GM23338 (cell line): Measurements from ENCODE around the gene IFI35. TPM values are rescaled to one million over a fixed set of nuclear protein-coding genes. Genes with fewer than 3 reads are reported as not detected.

Source experiments
- ATAC-seq: fragments of 200-7000 bp; cut with Tn5 transposase; 3 replicates; pipeline ENCODE4 v1.9.1; 2020
- DNase-seq: peaks from one replicate; pipeline ENCODE4 v3.0.0-alpha.2; 2015; ENCODE audit warnings: low spot score
- H2AFZ ChIP-seq: fragments of 200-600 bp; sonication (generic); 2 replicates; pipeline ENCODE4 v1.8.0; 2016; ENCODE audit warnings: antibody characterized with exemption, mild to moderate bottlenecking, moderate library complexity
- H3F3A ChIP-seq: fragments of 200-600 bp; sonication (generic); replicated peaks from 2 replicates; pipeline ENCODE4 v1.8.0; 2017; ENCODE audit warnings: antibody characterized with exemption, mixed run types, low read depth
- H3K27ac ChIP-seq: fragments of 200-600 bp; sonication (generic); 2 replicates; pipeline ENCODE4 v1.6.1; 2016; ENCODE audit warnings: low read depth
- H3K27me3 ChIP-seq: fragments of 200-600 bp; sonication (generic); 2 replicates; pipeline ENCODE4 v1.8.0; 2016; ENCODE audit warnings: mild to moderate bottlenecking, mixed run types, moderate library complexity; ENCODE audit not compliant: insufficient read depth
- H3K36me3 ChIP-seq: fragments of 200-600 bp; sonication (generic); 2 replicates; pipeline ENCODE4 v1.8.0; 2016; ENCODE audit warnings: mild to moderate bottlenecking; ENCODE audit not compliant: insufficient read depth
- H3K4me1 ChIP-seq: fragments of 200-600 bp; sonication (generic); 2 replicates; pipeline ENCODE4 v1.8.0; 2016; ENCODE audit warnings: mild to moderate bottlenecking, moderate library complexity; ENCODE audit not compliant: insufficient read depth
- H3K4me2 ChIP-seq: fragments of 200-600 bp; sonication (generic); 2 replicates; pipeline ENCODE4 v1.7.1; 2017; ENCODE audit warnings: mixed run types
- H3K4me3 ChIP-seq: fragments of 200-600 bp; sonication (generic); 2 replicates; pipeline ENCODE4 v1.6.1; 2016; ENCODE audit warnings: mixed run types
- H3K79me2 ChIP-seq: fragments of 200-600 bp; sonication (generic); replicated peaks from 2 replicates; pipeline ENCODE4 v1.8.0; 2017; ENCODE audit warnings: mild to moderate bottlenecking; ENCODE audit not compliant: insufficient read depth
- H3K9me2 ChIP-seq: fragments of 200-600 bp; sonication (generic); 2 replicates; pipeline ENCODE4 v1.8.0; 2017; ENCODE audit not compliant: insufficient read depth
- H4K20me1 ChIP-seq: fragments of 200-600 bp; sonication (generic); replicated peaks from 2 replicates; pipeline ENCODE4 v1.8.0; 2017; ENCODE audit warnings: mild to moderate bottlenecking; ENCODE audit not compliant: insufficient read depth
- H3K27ac Mint-ChIP-seq: 2 replicates; pipeline ENCODE4 v1.8.0; 2020; ENCODE audit warnings: inconsistent platforms, mild to moderate bottlenecking, moderate library complexity, mixed read lengths
- H3K27me3 Mint-ChIP-seq: 3 replicates; pipeline ENCODE4 v1.8.0; 2022; ENCODE audit warnings: low read depth, mild to moderate bottlenecking, moderate library complexity, mixed read lengths, inconsistent platforms; ENCODE audit not compliant: insufficient read depth, poor library complexity
- H3K36me3 Mint-ChIP-seq: 3 replicates; pipeline ENCODE4 v1.8.0; 2021; ENCODE audit warnings: low read depth, mild to moderate bottlenecking, inconsistent platforms, moderate library complexity, mixed read lengths
- H3K4me1 Mint-ChIP-seq: 3 replicates; pipeline ENCODE4 v1.8.0; 2020; ENCODE audit warnings: mild to moderate bottlenecking, inconsistent platforms, mixed read lengths
- H3K4me3 Mint-ChIP-seq: 3 replicates; pipeline ENCODE4 v1.8.0; 2021; ENCODE audit warnings: moderate library complexity, mild to moderate bottlenecking, inconsistent platforms, mixed read lengths
- H3K9me3 Mint-ChIP-seq: 3 replicates; pipeline ENCODE4 v1.8.0; 2020; ENCODE audit warnings: moderate library complexity, mild to moderate bottlenecking, inconsistent platforms, mixed read lengths
- EZH2 ChIP-seq: fragments of 200-600 bp; sonication (generic); IDR thresholded peaks from one replicate; pipeline ENCODE4 v1.8.0; 2017; ENCODE audit warnings: antibody characterized with exemption, mild to moderate bottlenecking, low read depth; ENCODE audit not compliant: unreplicated experiment
- EZH2phosphoT487 ChIP-seq: fragments of 200-600 bp; sonication (generic); IDR thresholded peaks from one replicate; pipeline ENCODE4 v1.8.1; 2018; ENCODE audit warnings: antibody characterized with exemption; ENCODE audit not compliant: unreplicated experiment
- JUNB ChIP-seq: IDR thresholded peaks from one replicate; pipeline ENCODE4 v1.6.1; 2016; ENCODE audit warnings: antibody characterized with exemption; ENCODE audit not compliant: unreplicated experiment
- NANOG ChIP-seq: IDR thresholded peaks from 2 replicates; pipeline ENCODE4 v1.6.1; 2016; ENCODE audit warnings: antibody characterized with exemption, borderline replicate concordance
- POLR2AphosphoS5 ChIP-seq: IDR thresholded peaks from 2 replicates; pipeline ENCODE4 v1.6.1; 2016; ENCODE audit warnings: antibody characterized with exemption, low read depth
- REST ChIP-seq: IDR thresholded peaks from one replicate; pipeline ENCODE4 v1.6.1; 2018; ENCODE audit warnings: antibody characterized with exemption; ENCODE audit not compliant: unreplicated experiment
- ZNF331 ChIP-seq: fragments of 250-450 bp; sonication (Bioruptor Pico); IDR thresholded peaks from 2 replicates; pipeline ENCODE4 v1.5.0; 2020; ENCODE audit warnings: low read depth, mild to moderate bottlenecking, moderate library complexity
- polyA plus RNA-seq: library from polyadenylated mRNA; unstranded; fragments of >200 nt; fragmentation: Nextera tagmentation; extraction: Ambion mirVana; gene quantifications from 2 replicates; pipeline ENCODE4 v1.2.1, GENCODE V29; 2016
- small RNA-seq: library from RNA; depleted of rRNA; stranded (forward); fragments of <200 nt; gene quantifications from one replicate; pipeline ENCODE3, GENCODE V24; 2014; ENCODE audit warnings: low replicate concordance
- total RNA-seq: library from RNA; depleted of rRNA; stranded (reverse); fragments of >200 nt; shearing (Covaris generic); gene quantifications from 2 replicates; pipeline ENCODE4 v1.2.3, GENCODE V29; 2014; rRNA removed

The IFI35 gene
- total and polyA plus RNA-seq, 2 experiments from 2014 or later: 1.8 to 2.3 TPM

DNA sequence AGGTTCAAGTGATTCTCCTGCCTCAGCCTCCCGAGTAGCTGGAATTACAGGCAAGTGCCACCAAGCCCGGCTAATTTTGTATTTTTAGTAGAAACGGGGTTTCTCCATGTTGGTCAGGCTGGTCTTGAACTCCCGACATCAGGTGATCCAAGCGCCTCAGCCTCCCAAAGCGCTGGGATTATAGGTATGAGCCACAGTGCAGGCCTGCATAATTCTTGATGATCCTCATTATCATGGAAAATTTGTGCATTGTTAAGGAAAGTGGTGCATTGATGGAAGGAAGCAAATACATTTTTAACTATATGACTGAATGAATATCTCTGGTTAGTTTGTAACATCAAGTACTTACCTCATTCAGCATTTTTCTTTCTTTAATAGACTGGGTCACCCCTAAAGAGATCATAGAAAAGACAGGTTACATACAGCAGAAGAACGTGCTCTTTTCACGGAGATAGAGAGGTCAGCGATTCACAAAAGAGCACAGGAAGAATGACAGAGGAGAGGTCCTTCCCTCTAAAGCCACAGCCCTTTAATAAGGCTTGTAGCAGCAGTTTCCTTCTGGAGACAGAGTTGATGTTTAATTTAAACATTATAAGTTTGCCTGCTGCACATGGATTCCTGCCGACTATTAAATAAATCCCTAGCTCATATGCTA lies 56.5 kb downstream of the IFI35 start:
- Mint-ChIP-seq H3K36me3 (peaks cover 33% of the 10 kb centered on the region), H3K4me1 (peaks cover 24% of the 10 kb centered on the region), H3K27ac (peak overlapping the region; percentile 57), H3K27me3 (peaks cover 10% of the 10 kb centered on the region), H3K4me3 (no peak overlapping the region; the same call in 2 of the 3 replicates), H3K9me3 (no peaks in the 10 kb centered on the region)
- no peaks in the 10 kb centered on the region for H4K20me1 ChIP-seq
- no peaks in the 10 kb centered on the region for H3K27me3 ChIP-seq
- H3K4me2 ChIP-seq: peak overlapping the region; percentile 25; the same call in 1 of the 2 replicates
- H3K79me2 ChIP-seq: no peaks in the 10 kb centered on the region
- no peak for TF ChIP-seq EZH2
- TF ChIP-seq NANOG: peak; percentile 69; the same call in 1 of the 2 replicates
- TF ChIP-seq ZNF331 (CRISPR knock-in tag): no peak
- no peak for TF ChIP-seq JUNB
- TF ChIP-seq REST: no peak
- no peak for TF ChIP-seq EZH2phosphoT487
- no peak for TF ChIP-seq POLR2AphosphoS5
- no peak overlapping the region for H3K4me3 ChIP-seq
- peak overlapping the region; percentile 39 for H3K27ac ChIP-seq
- H3F3A ChIP-seq: peaks cover 3% of the 10 kb centered on the region; the same call in 1 of the 2 replicates
- ATAC-seq (peak; percentile 57), DNase-seq (peak; percentile 18)
- no peaks in the 10 kb centered on the region for H3K36me3 ChIP-seq
- H3K9me2 ChIP-seq: no peaks in the 10 kb centered on the region
- H3K4me1 ChIP-seq: peaks cover 32% of the 10 kb centered on the region
- H2AFZ ChIP-seq: no peak overlapping the region

Small RNA genes lying within 50 kb of the gene (small RNA-seq; reads per million reads assigned to genes)
- gene AARSD1: not detected

Other genes starting within 250 kb of the IFI35 start
- gene RAMP2, start 245.6 kb upstream of the IFI35 start, total RNA-seq: 2.6 and 8.8 TPM in 2 replicates
- 28.3 and 29.5 TPM in 2 replicates for gene RAMP2, start 245.6 kb upstream of the IFI35 start, polyA plus RNA-seq
- gene VPS25, start 233.3 kb upstream of the IFI35 start, total RNA-seq: 110 and 129 TPM in 2 replicates
- gene VPS25, start 233.3 kb upstream of the IFI35 start, polyA plus RNA-seq: 93.5 and 105 TPM in 2 replicates
- 0.10 and 0.54 TPM in 2 replicates for gene WNK4, start 226.2 kb upstream of the IFI35 start, total RNA-seq
- 0.65 and 0.83 TPM in 2 replicates for gene WNK4, start 226.2 kb upstream of the IFI35 start, polyA plus RNA-seq
- 57.6 and 81.2 TPM in 2 replicates for gene COA3, start 208.1 kb upstream of the IFI35 start, total RNA-seq
- 123 and 138 TPM in 2 replicates for gene COA3, start 208.1 kb upstream of the IFI35 start, polyA plus RNA-seq
- not detected in 2 replicates for gene CNTD1, start 207.9 kb upstream of the IFI35 start, total RNA-seq
- gene CNTD1, start 207.9 kb upstream of the IFI35 start, polyA plus RNA-seq: 0.80 and 1.1 TPM in 2 replicates
- gene BECN1, start 182.5 kb upstream of the IFI35 start, total RNA-seq: 54.8 and 57.2 TPM in 2 replicates
- 35.5 and 41.8 TPM in 2 replicates for gene BECN1, start 182.5 kb upstream of the IFI35 start, polyA plus RNA-seq
- 178 and 201 TPM in 2 replicates for gene PSME3, start 173.4 kb upstream of the IFI35 start, total RNA-seq
- 85.2 and 93.5 TPM in 2 replicates for gene PSME3, start 173.4 kb upstream of the IFI35 start, polyA plus RNA-seq
- gene AOC2, start 162.2 kb upstream of the IFI35 start, total RNA-seq: 5.7 and 5.8 TPM in 2 replicates
- gene AOC2, start 162.2 kb upstream of the IFI35 start, polyA plus RNA-seq: 2.0 and 2.1 TPM in 2 replicates
- gene AOC3, start 155.6 kb upstream of the IFI35 start, total RNA-seq: 1.4 and 1.6 TPM in 2 replicates
- gene AOC3, start 155.6 kb upstream of the IFI35 start, polyA plus RNA-seq: 1.7 and 2.6 TPM in 2 replicates
- gene G6PC1, start 106.0 kb upstream of the IFI35 start, total RNA-seq: not detected in 2 replicates
- gene G6PC1, start 106.0 kb upstream of the IFI35 start, polyA plus RNA-seq: not detected in 2 replicates
- 25.7 and 28.4 TPM in 2 replicates for gene AARSD1, start 42.3 kb upstream of the IFI35 start, total RNA-seq
- gene AARSD1, start 42.3 kb upstream of the IFI35 start, polyA plus RNA-seq: 69.6 and 74.4 TPM in 2 replicates
- 2.3 and 7.7 TPM in 2 replicates for gene PTGES3L, start 26.7 kb upstream of the IFI35 start, total RNA-seq
- gene PTGES3L, start 26.7 kb upstream of the IFI35 start, polyA plus RNA-seq: 2.0 and 2.5 TPM in 2 replicates
- gene RUNDC1, start 26.2 kb upstream of the IFI35 start, total RNA-seq: 11.1 and 11.9 TPM in 2 replicates
- gene RUNDC1, start 26.2 kb upstream of the IFI35 start, polyA plus RNA-seq: 6.1 and 6.9 TPM in 2 replicates
- gene RPL27, start 8.4 kb upstream of the IFI35 start, total RNA-seq: 1,307 and 1,784 TPM in 2 replicates
- gene RPL27, start 8.4 kb upstream of the IFI35 start, polyA plus RNA-seq: 2,722 and 2,793 TPM in 2 replicates
- 227 and 300 TPM in 2 replicates for gene VAT1, start 15.6 kb downstream of the IFI35 start, total RNA-seq
- 233 and 267 TPM in 2 replicates for gene VAT1, start 15.6 kb downstream of the IFI35 start, polyA plus RNA-seq
- gene RND2, start 18.4 kb downstream of the IFI35 start, total RNA-seq: 20.8 and 22.9 TPM in 2 replicates
- 18.5 and 20.4 TPM in 2 replicates for gene RND2, start 18.4 kb downstream of the IFI35 start, polyA plus RNA-seq
- 31.9 and 45.9 TPM in 2 replicates for gene BRCA1, start 118.6 kb downstream of the IFI35 start, total RNA-seq
- gene BRCA1, start 118.6 kb downstream of the IFI35 start, polyA plus RNA-seq: 37.8 and 43.2 TPM in 2 replicates
- gene NBR1, start 164.4 kb downstream of the IFI35 start, total RNA-seq: 32.3 and 36.8 TPM in 2 replicates
- 10.1 and 12.6 TPM in 2 replicates for gene NBR1, start 164.4 kb downstream of the IFI35 start, polyA plus RNA-seq
- gene TMEM106A, start 205.1 kb downstream of the IFI35 start, total RNA-seq: 0.78 and 1.5 TPM in 2 replicates
- gene TMEM106A, start 205.1 kb downstream of the IFI35 start, polyA plus RNA-seq: 1.1 and 2.4 TPM in 2 replicates
- not detected in 2 replicates for gene CCDC200, start 221.8 kb downstream of the IFI35 start, total RNA-seq
- 0.31 TPM in 1 of 2 replicates, not detected in the other for gene CCDC200, start 221.8 kb downstream of the IFI35 start, polyA plus RNA-seq
- not detected in 2 replicates for gene RNU2-1, start 227.2 kb downstream of the IFI35 start, total RNA-seq
- gene RNU2-1, start 227.2 kb downstream of the IFI35 start, polyA plus RNA-seq: 9.2 and 11.2 TPM in 2 replicates